Measurements from ENCODE around the gene WDR91.
"Not testable (repeated sequence)": the region's sequence is repeated elsewhere in the genome, so short reads cannot be mapped to it uniquely, and the experiment has no call there.

The WDR91 gene

DNA sequence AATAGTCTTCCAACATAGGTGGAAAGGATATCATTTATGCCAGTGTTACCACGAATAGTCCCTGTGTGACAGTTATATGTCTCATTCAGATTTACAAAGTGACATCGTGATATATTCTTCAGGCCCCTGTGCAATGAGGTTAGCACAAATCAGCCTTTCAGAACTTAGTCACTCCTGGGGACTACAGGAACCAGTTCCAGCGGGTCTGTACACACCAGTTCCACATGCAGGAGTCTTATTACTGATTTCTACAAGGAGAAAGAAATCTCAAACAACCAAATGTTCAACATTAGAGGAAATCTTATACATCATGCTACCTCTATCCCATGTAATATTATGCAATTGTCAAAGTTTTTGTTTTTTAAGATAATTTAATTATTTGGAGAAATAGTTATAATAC lies 4.4 kb upstream of the WDR91 start:
- Histone ChIP-seq H3K9me2 (ENCODE audit: low read depth, low read length) (no peaks in the 10 kb centered on the region), H3K4me2 (ENCODE audit: low read length) (no peak overlapping the region), H3K9ac (ENCODE audit: low read length) (no peak overlapping the region), H3K4me1 (ENCODE audit: insufficient read depth, low read length, severe bottlenecking) (peaks cover 6% of the 10 kb centered on the region), H3K4me3 (ENCODE audit: low read depth, low read length, poor library complexity, severe bottlenecking) (no peak overlapping the region), H3F3A (ENCODE audit: insufficient read depth, low read length) (no peaks in the 10 kb centered on the region), H3K27me3 (ENCODE audit: insufficient read depth, low read length) (no peaks in the 10 kb centered on the region; the same call in 1 of the 2 replicates), H3K9me3 (ENCODE audit: low read length) (no peaks in the 10 kb centered on the region), H2AFZ (ENCODE audit: low read length) (no peak overlapping the region), H3K36me3 (ENCODE audit: insufficient read depth, low read length) (no peaks in the 10 kb centered on the region), H4K20me1 (ENCODE audit: insufficient read depth, low read length) (no peaks in the 10 kb centered on the region), H3K27ac (ENCODE audit: low read depth, low read length, poor library complexity, severe bottlenecking) (no peak overlapping the region), H3K79me2 (ENCODE audit: insufficient read depth, low read length) (no peaks in the 10 kb centered on the region)
- TF ChIP-seq, protein P1, sequence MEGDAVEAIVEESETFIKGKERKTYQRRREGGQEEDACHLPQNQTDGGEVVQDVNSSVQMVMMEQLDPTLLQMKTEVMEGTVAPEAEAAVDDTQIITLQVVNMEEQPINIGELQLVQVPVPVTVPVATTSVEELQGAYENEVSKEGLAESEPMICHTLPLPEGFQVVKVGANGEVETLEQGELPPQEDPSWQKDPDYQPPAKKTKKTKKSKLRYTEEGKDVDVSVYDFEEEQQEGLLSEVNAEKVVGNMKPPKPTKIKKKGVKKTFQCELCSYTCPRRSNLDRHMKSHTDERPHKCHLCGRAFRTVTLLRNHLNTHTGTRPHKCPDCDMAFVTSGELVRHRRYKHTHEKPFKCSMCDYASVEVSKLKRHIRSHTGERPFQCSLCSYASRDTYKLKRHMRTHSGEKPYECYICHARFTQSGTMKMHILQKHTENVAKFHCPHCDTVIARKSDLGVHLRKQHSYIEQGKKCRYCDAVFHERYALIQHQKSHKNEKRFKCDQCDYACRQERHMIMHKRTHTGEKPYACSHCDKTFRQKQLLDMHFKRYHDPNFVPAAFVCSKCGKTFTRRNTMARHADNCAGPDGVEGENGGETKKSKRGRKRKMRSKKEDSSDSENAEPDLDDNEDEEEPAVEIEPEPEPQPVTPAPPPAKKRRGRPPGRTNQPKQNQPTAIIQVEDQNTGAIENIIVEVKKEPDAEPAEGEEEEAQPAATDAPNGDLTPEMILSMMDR (IDR thresholded peaks at IDR 0.05; ENCODE audit: low read length), result no peak
- no peak for TF ChIP-seq EZH2 (IDR thresholded peaks at IDR 0.05; ENCODE audit: borderline replicate concordance, low read length)

GRCh38 chr7:135215180-135215579 lies 3.9 kb upstream of the WDR91 start:
- Histone ChIP-seq H3K4me2 (ENCODE audit: low read length) (no peak overlapping the region), H3K36me3 (ENCODE audit: insufficient read depth, low read length) (no peaks in the 10 kb centered on the region), H3K9me2 (ENCODE audit: low read depth, low read length) (no peaks in the 10 kb centered on the region), H3K79me2 (ENCODE audit: insufficient read depth, low read length) (no peaks in the 10 kb centered on the region), H3F3A (ENCODE audit: insufficient read depth, low read length) (no peaks in the 10 kb centered on the region), H3K4me1 (ENCODE audit: insufficient read depth, low read length, severe bottlenecking) (peaks cover 12% of the 10 kb centered on the region), H2AFZ (ENCODE audit: low read length) (no peak overlapping the region), H3K9me3 (ENCODE audit: low read length) (no peaks in the 10 kb centered on the region), H3K9ac (ENCODE audit: low read length) (no peak overlapping the region), H3K27me3 (ENCODE audit: insufficient read depth, low read length) (no peaks in the 10 kb centered on the region; the same call in 1 of the 2 replicates), H4K20me1 (ENCODE audit: insufficient read depth, low read length) (no peaks in the 10 kb centered on the region), H3K4me3 (ENCODE audit: low read depth, low read length, poor library complexity, severe bottlenecking) (no peak overlapping the region), H3K27ac (ENCODE audit: low read depth, low read length, poor library complexity, severe bottlenecking) (no peak overlapping the region)
- TF ChIP-seq, protein P1 (IDR thresholded peaks at IDR 0.05; ENCODE audit: low read length), result no peak
- TF ChIP-seq EZH2 (IDR thresholded peaks at IDR 0.05; ENCODE audit: borderline replicate concordance, low read length), result no peak

DNA sequence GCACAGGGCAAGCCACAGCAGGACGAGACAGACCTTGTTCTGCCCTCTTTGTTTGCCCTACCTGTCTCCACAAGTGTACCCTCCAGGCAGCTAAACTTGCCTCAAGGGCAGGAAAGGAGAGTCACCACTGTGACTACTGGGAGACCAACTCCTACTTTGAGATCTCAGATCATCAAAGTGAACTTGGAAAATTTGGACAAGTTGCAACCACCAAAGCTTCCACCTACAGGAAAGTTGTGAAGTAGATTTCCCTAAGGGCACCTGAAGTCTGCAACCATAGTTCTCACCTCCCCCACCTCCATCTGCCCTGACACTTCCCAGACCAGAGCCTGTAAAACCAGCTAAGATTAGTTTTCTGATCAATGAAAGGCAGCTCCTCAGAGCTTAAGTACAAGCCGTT lies 2.5 kb upstream of the WDR91 start:
- no peaks in the 10 kb centered on the region for H4K20me1 ChIP-seq (ENCODE audit: insufficient read depth, low read length)
- H3K4me3 ChIP-seq (ENCODE audit: low read depth, low read length, poor library complexity, severe bottlenecking), result no peak overlapping the region
- no peaks in the 10 kb centered on the region for H3K9me3 ChIP-seq (ENCODE audit: low read length)
- no peak overlapping the region for H2AFZ ChIP-seq (ENCODE audit: low read length)
- H3K27me3 ChIP-seq (ENCODE audit: insufficient read depth, low read length), result no peaks in the 10 kb centered on the region
- no peak overlapping the region for H3K4me2 ChIP-seq (ENCODE audit: low read length)
- H3K4me1 ChIP-seq (ENCODE audit: insufficient read depth, low read length, severe bottlenecking), result peaks cover 25% of the 10 kb centered on the region
- no peak for TF ChIP-seq EZH2 (IDR thresholded peaks at IDR 0.05; ENCODE audit: borderline replicate concordance, low read length)
- TF ChIP-seq, protein P1 (IDR thresholded peaks at IDR 0.05; ENCODE audit: low read length), result no peak
- H3K9ac ChIP-seq (ENCODE audit: low read length), result no peak overlapping the region
- H3K79me2 ChIP-seq (ENCODE audit: insufficient read depth, low read length), result no peaks in the 10 kb centered on the region
- H3F3A ChIP-seq (ENCODE audit: insufficient read depth, low read length), result no peaks in the 10 kb centered on the region
- H3K36me3 ChIP-seq (ENCODE audit: insufficient read depth, low read length), result peaks cover 4% of the 10 kb centered on the region; the same call in 1 of the 2 replicates
- H3K27ac ChIP-seq (ENCODE audit: low read depth, low read length, poor library complexity, severe bottlenecking), result no peak overlapping the region
- H3K9me2 ChIP-seq (ENCODE audit: low read depth, low read length), result no peaks in the 10 kb centered on the region

GRCh38 chr7:135211946-135212685 lies 790 bp upstream of the WDR91 start:
- H3K9me3 ChIP-seq (ENCODE audit: low read length); H3K79me2 ChIP-seq (ENCODE audit: insufficient read depth, low read length); H3K27me3 ChIP-seq (ENCODE audit: insufficient read depth, low read length); H3K9me2 ChIP-seq (ENCODE audit: low read depth, low read length); H3K36me3 ChIP-seq (ENCODE audit: insufficient read depth, low read length); H3F3A ChIP-seq (ENCODE audit: insufficient read depth, low read length); H3K27ac ChIP-seq (ENCODE audit: low read depth, low read length, poor library complexity, severe bottlenecking); H4K20me1 ChIP-seq (ENCODE audit: insufficient read depth, low read length): not testable (repeated sequence)
- Histone ChIP-seq H2AFZ (ENCODE audit: low read length) (peak overlapping the region; percentile 71), H3K4me2 (ENCODE audit: low read length) (peak overlapping the region; percentile 93), H3K4me3 (ENCODE audit: low read depth, low read length, poor library complexity, severe bottlenecking) (peak overlapping the region; percentile 77), H3K4me1 (ENCODE audit: insufficient read depth, low read length, severe bottlenecking) (peaks cover 42% of the 10 kb centered on the region), H3K9ac (ENCODE audit: low read length) (peak overlapping the region; percentile 74)

Data from OCI-LY1 (cell line).